Heart right ventricle (tissue), 16 donors: Measurements from ENCODE around the gene GSPT2. TPM values are rescaled to one million over a fixed set of nuclear protein-coding genes. Genes with fewer than 3 reads are reported as not detected.

Experiments
- ATAC-seq, 8 donors: fragments of 200-7000 bp; cut with Tn5 transposase; one replicate each; pipeline ENCODE4 v1.9.1; 2020; ENCODE audit warnings: mild to moderate bottlenecking in 8 of 8, moderate library complexity in 8 of 8, moderate number of reproducible peaks in 1 of 8
- DNase-seq, 2 donors: peaks; one replicate each; pipeline ENCODE4 v3.0.0-alpha.2; 2020
- H3K27ac ChIP-seq, 10 donors: fragments of 200-600 bp; sonication (generic) in 2 of 10; one replicate each; pipeline versions ENCODE4 v1.5.0 to v1.8.0; 2020 to 2022; ENCODE audit warnings: mild to moderate bottlenecking in 3 of 10
- H3K27me3 ChIP-seq, 7 donors: fragments of 200-600 bp; one replicate each; pipeline ENCODE4 v1.8.0; 2021 to 2022; ENCODE audit warnings: mild to moderate bottlenecking in 2 of 7
- H3K36me3 ChIP-seq, 9 donors: fragments of 200-600 bp; sonication (generic) in 1 of 9; one replicate each; pipeline versions ENCODE4 v1.5.0 to v1.8.0; 2020 to 2022; ENCODE audit warnings: mild to moderate bottlenecking in 2 of 9
- H3K4me1 ChIP-seq, 9 donors: fragments of 200-600 bp; sonication (generic) in 1 of 9; one replicate each; pipeline versions ENCODE4 v1.5.0 to v1.8.0; 2020 to 2022; ENCODE audit warnings: mild to moderate bottlenecking in 4 of 9
- H3K4me3 ChIP-seq, 10 donors: fragments of 200-600 bp; sonication (generic) in 2 of 10; one replicate each; pipeline versions ENCODE4 v1.5.0 to v1.8.0; 2020 to 2022; ENCODE audit warnings: mild to moderate bottlenecking in 7 of 10, moderate library complexity in 2 of 10
- H3K9me3 ChIP-seq, 11 donors: fragments of 200-600 bp in 10 of 11; sonication (generic) in 2 of 11; one replicate each; pipeline versions ENCODE4 v1.5.0 to v1.8.0; 2013 to 2022; ENCODE audit warnings: mild to moderate bottlenecking in 2 of 11, control low read depth in 1 of 11, moderate library complexity in 1 of 11
- WGBS, 2 donors: extraction: QIAGEN DNeasy Blood & Tissue Kit; methylation state at CpG; one replicate each; pipeline ENCODE4 v1.1.7; 2013; ENCODE audit warnings: inconsistent platforms in 1 of 2; 5-methylcytosine and 5-hydroxymethylcytosine counted together
- intact Hi-C, 10 donors: fragments of 100-400 bp; cut with DNase I; formaldehyde crosslinking; loops; one replicate each; pipeline versions ENCODE4 v1.11.1 to v1.14.2; 2022
- polyA plus RNA-seq, 2 donors: library from polyadenylated mRNA; stranded (reverse); fragments of 200-250 nt; gene quantifications; one replicate each; pipeline ENCODE4 v1.2.3, GENCODE V29; 2013
- total RNA-seq, 10 donors: library from RNA; stranded (reverse); fragmentation: NEBNext Ultra II Directional in 3 of 10; extraction: Animal tissue kit (Norgen Biotek cat#: 25700) in 3 of 10; gene quantifications; one replicate each; pipeline versions ENCODE4 v1.2.1 to v1.2.4, GENCODE V29; 2021 to 2023
- TF ChIP-seq, protein P1 (sequence below), 9 donors: fragments of 200-600 bp; sonication (generic) in 2 of 9; IDR thresholded peaks; one replicate each; pipeline versions ENCODE4 v1.5.0 to v1.8.0; 2021 to 2022; ENCODE audit warnings: antibody characterized with exemption in 9 of 9, mild to moderate bottlenecking in 5 of 9, moderate library complexity in 1 of 9
- donor health status: Arrhythmogenic right ventricular cardiomyopathy.
- donor health status: ischemic (EF 13 %, LVEDD 7.1; RV severe dilation, severe dysfunction).
- donor health status: healthy with polysubstance abuse.
- donor health status: DM: no; HTN: yes; CAD: no.
- donor health status: DM: no; HTN: no; CAD: no.
- donor health status: ischemic (EF 25% LVEDD 6.9; RV normal size, moderate dysfunction).
- donor health status: ischemic (EF 25% LVEDD 5.7; RV mildly dilated, moderate dysfunction).
- donor health status: healthy.
- donor health status: DM: yes; HTN: yes; CAD: no.
- donor health status: Ischemic cardiomyopathy.
- donor health status: ischemic (EF 35%, LVEDD 5.7; RV mildly dilated, moderate dysfunction).
- donor health status: nonischemic (EF 11% LVEDD 7.7; RV severe dilation, severe dysfunction).
- donor health status: DM: yes; HTN: yes; CAD: no.
- donor health status: PGD.
- donor health status: ischemic (EF 29% LVEDD 5.4; RV normal size, mild dysfunction).
- donor health status: nonischemic (EF 23%, LVEDD 6.1; RV moderate dilation, normal function).

The GSPT2 gene
- total and polyA plus RNA-seq, 12 donors: 2.3 to 10.4 (median 9.6) TPM

DNA sequence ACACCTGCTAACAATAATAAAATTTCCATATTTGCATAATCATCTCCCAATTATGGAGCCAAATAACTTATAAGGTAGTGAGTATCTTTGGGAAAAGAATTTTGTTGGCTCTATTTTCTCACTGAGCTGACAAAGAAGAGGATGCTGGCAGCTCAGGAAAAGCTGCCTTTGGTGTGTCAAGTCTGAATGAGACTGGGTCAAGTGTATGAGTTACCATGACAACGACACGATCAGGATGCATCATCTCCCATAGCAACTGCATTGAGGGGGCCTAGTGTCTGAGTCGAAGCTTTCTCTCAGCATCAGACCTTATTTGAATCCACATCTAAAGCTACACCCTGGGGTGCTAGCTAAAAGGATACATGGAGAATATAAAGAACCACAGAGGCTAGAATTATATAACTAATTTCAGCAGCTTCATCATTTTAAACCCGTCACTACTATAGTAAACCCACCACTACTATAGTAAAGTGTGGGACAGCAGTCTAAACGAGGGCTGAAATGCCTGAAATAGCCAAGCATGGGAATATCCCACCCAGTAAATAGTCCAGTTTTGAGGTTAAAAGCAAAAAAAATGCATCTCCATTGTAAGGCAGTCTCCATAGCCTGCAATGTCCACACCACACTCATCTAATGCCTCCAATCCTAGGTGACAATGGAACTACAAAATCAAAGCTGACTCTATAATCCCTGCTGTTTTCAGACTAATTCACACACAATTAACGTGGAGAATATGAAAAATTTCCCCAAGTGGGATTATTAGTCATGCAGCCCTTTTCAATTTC is 16.0 kb downstream of the GSPT2 start:
- ATAC-seq (no peak), DNase-seq (no peak)
- Histone ChIP-seq H3K4me1 (no peaks in the 10 kb centered on the region), H3K9me3 (no peaks in the 10 kb centered on the region), H3K36me3 (no peaks in the 10 kb centered on the region), H3K4me3 (no peak overlapping the region), H3K27me3 (peaks cover 0 to 19% (median 0%) of the 10 kb centered on the region in 7 donors), H3K27ac (no peak overlapping the region)
- intact Hi-C loops: no loop called here
- TF ChIP-seq, protein P1, sequence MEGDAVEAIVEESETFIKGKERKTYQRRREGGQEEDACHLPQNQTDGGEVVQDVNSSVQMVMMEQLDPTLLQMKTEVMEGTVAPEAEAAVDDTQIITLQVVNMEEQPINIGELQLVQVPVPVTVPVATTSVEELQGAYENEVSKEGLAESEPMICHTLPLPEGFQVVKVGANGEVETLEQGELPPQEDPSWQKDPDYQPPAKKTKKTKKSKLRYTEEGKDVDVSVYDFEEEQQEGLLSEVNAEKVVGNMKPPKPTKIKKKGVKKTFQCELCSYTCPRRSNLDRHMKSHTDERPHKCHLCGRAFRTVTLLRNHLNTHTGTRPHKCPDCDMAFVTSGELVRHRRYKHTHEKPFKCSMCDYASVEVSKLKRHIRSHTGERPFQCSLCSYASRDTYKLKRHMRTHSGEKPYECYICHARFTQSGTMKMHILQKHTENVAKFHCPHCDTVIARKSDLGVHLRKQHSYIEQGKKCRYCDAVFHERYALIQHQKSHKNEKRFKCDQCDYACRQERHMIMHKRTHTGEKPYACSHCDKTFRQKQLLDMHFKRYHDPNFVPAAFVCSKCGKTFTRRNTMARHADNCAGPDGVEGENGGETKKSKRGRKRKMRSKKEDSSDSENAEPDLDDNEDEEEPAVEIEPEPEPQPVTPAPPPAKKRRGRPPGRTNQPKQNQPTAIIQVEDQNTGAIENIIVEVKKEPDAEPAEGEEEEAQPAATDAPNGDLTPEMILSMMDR (IDR thresholded peaks at IDR 0.05): no peak
- 53% methylated on average over 6 of the region's 6 CpGs for WGBS, 2 donors

DNA sequence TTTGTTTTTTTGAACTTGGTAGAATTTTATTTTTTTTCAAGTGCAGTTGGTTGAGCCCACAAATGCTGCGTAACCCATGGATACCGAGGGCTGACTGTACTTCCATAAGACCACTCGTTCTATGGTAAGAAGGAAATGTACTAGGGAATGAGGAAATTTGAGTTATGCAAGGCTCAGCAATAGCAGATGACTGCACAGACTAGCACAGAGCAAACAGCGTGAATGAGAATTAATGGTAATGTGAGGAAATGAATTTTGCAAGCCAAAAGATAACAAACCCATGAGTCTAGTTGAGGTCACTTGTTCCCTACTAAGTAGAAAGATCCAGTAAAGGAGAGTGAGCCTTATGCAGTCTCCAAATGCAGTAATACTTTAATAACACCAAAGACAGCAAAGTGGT is 17.4 kb downstream of the GSPT2 start:
- WGBS, 2 donors: 75 to 87% methylated on average over 4 of the region's 4 CpGs
- Histone ChIP-seq H3K27me3 (peaks cover 0 to 5% (median 0%) of the 10 kb centered on the region in 7 donors), H3K9me3 (peaks cover 0 to 5% (median 0%) of the 10 kb centered on the region in 11 donors), H3K27ac (no peak overlapping the region), H3K36me3 (no peaks in the 10 kb centered on the region), H3K4me1 (no peaks in the 10 kb centered on the region), H3K4me3 (no peak overlapping the region)
- intact Hi-C loops: no loop called here
- TF ChIP-seq, protein P1 (IDR thresholded peaks at IDR 0.05): no peak
- ATAC-seq (no peak), DNase-seq (no peak)

DNA sequence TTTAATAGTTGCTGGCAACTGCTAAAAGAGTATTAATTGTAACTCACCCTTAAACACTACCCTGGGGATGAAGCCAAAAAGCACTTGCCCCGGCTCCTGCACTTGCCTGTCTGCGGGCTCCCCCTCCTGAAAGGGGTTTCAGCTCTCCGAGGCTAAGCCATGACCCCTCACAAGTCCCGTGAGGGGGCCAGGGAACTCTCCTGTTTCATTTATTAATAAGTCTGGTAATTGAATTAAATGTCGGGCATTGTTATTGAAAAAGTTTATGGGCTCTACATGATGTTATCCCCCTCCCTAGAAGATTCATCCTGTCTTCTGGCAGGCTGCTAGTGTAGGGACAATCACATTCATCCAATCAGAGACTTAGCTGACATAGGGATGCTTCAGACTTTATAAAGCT is 23.3 kb downstream of the GSPT2 start:
- Histone ChIP-seq H3K9me3 (peaks cover 0 to 5% (median 0%) of the 10 kb centered on the region in 11 donors), H3K4me1 (no peaks in the 10 kb centered on the region), H3K27me3 (peaks cover 0 to 19% (median 0%) of the 10 kb centered on the region in 7 donors), H3K36me3 (no peaks in the 10 kb centered on the region), H3K4me3 (no peak overlapping the region), H3K27ac (no peak overlapping the region)
- TF ChIP-seq, protein P1 (IDR thresholded peaks at IDR 0.05): no peak
- ATAC-seq (no peak), DNase-seq (no peak)
- WGBS, 2 donors: 69% methylated on average over 5 of the region's 5 CpGs
- intact Hi-C loops: no loop called here

DNA sequence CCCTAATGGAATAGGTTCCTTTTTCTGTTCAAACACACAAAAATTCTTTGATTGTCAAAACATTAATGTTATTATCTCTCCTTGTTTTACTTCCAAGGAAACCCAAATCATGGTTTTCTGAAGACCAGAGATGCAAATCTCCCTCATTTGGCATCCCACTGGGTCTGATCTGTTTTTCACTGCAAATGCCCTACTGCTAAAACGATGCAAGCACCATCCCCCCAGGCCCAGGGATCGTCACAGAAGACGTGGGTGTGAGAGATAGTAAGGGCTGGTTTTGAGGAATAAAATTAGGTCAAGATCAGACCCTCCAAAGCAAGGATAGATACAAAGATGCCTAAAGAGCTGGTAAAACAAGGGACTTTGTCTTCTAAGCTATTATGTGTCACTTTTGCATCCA is 33.6 kb downstream of the GSPT2 start:
- H3K36me3 ChIP-seq: no peaks in the 10 kb centered on the region
- H3K4me1 ChIP-seq: no peaks in the 10 kb centered on the region
- ATAC-seq (no peak), DNase-seq (no peak)
- intact Hi-C loops: no loop called here
- 4 to 7% methylated on average over 3 of the region's 3 CpGs for WGBS, 2 donors
- no peak overlapping the region for H3K4me3 ChIP-seq
- H3K9me3 ChIP-seq: no peaks in the 10 kb centered on the region
- peaks cover 0 to 67% (median 0%) of the 10 kb centered on the region in 7 donors for H3K27me3 ChIP-seq
- TF ChIP-seq, protein P1 (IDR thresholded peaks at IDR 0.05): no peak
- H3K27ac ChIP-seq: no peak overlapping the region
